Measurements from ENCODE around the gene SMIM13. TPM values are rescaled to one million over a fixed set of nuclear protein-coding genes. Genes with fewer than 3 reads are reported as not detected.
A peak's percentile ranks its signal among the peaks of the same experiment; 100 is the strongest.
"Not testable (repeated sequence)": the region's sequence is repeated elsewhere in the genome, so short reads cannot be mapped to it uniquely, and the experiment has no call there.

SMIM13 gene
- total RNA-seq, 1 donor from 2014 or later = 36.8 TPM

DNA sequence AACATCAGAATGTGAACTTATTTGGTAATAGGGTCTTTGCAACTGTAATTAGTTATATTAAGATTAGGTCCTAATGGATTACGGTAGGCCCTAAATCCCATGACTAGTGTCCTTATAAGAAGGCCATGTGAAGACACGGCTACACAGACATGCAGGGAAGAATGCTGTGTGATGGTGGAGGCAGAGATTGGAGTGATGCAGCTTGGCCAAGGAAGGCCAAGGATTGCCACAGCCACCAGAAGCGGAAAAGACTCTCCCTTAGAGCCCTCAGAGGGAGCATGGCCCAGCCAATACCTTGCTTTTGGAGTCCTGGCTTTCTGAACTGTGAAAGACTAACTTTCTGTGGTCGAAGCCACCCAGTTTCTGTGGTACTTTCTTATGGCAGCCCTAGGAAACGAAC lies 9.7 kb upstream of the SMIM13 start:
- no peak for DNase-seq (ENCODE audit: low spot score)

GRCh38 chr6:11085758-11086435 lies 7.7 kb upstream of the SMIM13 start:
- no peak for DNase-seq (ENCODE audit: low spot score)

- DNase-seq (ENCODE audit: low spot score) = not testable (repeated sequence)
These were observed 6.4 kb upstream of the SMIM13 start for GRCh38 chr6:11087141-11087812.

GRCh38 chr6:11089695-11090094 lies 3.9 kb upstream of the SMIM13 start:
- no peak for DNase-seq (ENCODE audit: low spot score)

DNA sequence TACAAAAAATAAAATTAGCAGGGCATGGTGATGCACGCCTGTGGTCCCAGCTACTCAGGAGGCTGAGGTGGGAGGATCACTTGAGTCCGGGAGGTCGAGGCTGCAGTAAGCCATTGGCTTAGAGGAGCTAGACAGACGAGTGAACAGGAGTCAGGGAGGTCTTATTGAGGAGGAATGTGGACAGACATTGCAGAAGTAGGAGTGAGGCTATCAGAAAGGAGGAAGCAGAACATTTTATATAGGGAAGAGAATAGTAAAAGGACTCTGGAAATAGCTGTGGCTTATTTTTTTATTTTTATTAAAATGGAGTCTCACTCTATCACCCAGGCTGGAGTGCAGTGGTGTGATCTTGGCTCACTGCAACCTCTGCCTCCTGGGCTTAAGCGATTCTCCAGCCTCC lies 2.5 kb upstream of the SMIM13 start:
- DNase-seq (ENCODE audit: low spot score) = not testable (repeated sequence)

DNA sequence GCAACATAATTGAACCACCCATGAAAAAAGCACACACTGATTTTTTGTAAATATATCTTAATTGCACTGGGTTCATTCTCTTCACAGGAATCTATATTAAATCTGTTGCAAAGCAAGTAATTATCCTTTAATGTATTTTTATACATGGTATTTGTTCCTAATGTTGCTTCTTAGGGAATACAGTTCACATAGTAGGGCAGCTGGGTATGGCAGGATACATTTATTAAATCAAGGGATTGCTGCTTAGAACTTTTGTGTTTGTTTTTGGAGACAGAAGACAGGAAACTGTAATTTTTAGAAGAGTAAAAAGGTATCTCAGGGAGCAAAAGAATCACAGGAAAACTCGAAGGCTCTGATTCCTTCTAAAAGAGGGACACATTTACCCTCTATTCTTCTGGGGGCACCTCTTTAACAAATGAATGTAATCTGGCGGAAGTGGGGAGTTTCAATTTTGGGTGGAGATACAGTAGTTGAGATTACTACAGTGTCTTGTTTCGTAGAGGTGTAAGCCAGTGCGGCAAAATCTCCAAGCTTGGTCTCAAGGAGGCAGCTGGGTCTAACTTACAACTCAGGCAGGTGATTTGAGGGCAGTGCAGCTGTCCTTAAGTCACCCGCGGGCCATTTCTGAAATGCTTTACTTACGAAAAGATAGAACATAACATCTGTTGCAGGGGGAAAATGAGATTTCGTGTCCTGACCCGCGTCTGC lies 812 bp upstream of the SMIM13 start:
- DNase-seq (ENCODE audit: low spot score) = no peak

GRCh38 chr6:11093376-11093625 lies 333 bp upstream of the SMIM13 start:
- DNase-seq (ENCODE audit: low spot score) = no peak

DNA sequence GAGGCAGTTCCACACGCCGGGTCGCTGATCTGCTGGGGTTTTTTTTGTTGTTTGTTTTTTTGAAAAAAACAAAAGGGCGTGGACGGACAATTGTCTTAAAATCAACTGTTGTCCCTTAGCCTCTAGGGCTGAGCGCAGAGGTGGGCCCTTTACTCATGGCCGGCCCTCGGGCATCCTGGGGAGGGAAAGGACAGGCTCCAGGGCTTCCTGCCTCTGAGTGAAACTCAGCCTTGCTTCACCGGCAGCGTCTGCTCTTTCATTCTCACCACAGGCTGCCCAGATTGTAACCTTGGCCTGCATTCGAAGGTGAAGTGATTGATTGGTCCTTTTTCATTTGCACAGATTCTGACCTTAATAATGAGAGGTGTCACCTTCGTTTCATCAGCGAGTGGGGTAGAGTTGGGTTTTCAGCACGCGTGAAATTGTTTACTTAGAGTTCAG lies 797 bp downstream of the SMIM13 start:
- peak; percentile 52 for DNase-seq (ENCODE audit: low spot score)

- DNase-seq (ENCODE audit: low spot score) = no peak
These were observed 1.3 kb downstream of the SMIM13 start for GRCh38 chr6:11094941-11095340.

GRCh38 chr6:11096109-11096508 lies 2.5 kb downstream of the SMIM13 start:
- peak; percentile 15 for DNase-seq (ENCODE audit: low spot score)

DNA sequence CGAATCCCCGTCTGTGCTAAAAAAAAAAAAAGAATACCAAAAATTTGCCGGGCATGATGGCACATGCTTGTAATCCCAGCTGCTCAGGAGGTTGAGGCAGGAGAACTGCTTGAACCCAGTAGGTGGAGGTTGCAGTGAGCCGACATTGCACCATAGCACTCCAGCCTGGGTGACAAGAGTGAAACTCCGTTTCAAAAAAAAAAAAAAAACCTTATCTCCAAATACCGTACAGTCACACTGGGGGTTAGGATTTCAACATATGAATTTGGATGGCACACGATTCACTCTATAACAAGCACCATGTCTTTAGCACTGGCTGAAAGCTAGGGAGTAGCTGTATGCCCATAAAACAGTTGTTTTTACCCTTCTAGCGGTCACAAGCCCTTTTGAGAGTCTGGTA lies 3.8 kb downstream of the SMIM13 start:
- no peak for DNase-seq (ENCODE audit: low spot score)

GRCh38 chr6:11098004-11098403 lies 4.4 kb downstream of the SMIM13 start:
- DNase-seq (ENCODE audit: low spot score) = no peak

- no peak for DNase-seq (ENCODE audit: low spot score)
These were observed 7.8 kb downstream of the SMIM13 start for GRCh38 chr6:11101417-11101816.

- DNase-seq (ENCODE audit: low spot score) = no peak
These were observed 9.4 kb downstream of the SMIM13 start for GRCh38 chr6:11103065-11103464.

GRCh38 chr6:11108726-11109125 lies 15.1 kb downstream of the SMIM13 start:
- DNase-seq (ENCODE audit: low spot score) = no peak

DNA sequence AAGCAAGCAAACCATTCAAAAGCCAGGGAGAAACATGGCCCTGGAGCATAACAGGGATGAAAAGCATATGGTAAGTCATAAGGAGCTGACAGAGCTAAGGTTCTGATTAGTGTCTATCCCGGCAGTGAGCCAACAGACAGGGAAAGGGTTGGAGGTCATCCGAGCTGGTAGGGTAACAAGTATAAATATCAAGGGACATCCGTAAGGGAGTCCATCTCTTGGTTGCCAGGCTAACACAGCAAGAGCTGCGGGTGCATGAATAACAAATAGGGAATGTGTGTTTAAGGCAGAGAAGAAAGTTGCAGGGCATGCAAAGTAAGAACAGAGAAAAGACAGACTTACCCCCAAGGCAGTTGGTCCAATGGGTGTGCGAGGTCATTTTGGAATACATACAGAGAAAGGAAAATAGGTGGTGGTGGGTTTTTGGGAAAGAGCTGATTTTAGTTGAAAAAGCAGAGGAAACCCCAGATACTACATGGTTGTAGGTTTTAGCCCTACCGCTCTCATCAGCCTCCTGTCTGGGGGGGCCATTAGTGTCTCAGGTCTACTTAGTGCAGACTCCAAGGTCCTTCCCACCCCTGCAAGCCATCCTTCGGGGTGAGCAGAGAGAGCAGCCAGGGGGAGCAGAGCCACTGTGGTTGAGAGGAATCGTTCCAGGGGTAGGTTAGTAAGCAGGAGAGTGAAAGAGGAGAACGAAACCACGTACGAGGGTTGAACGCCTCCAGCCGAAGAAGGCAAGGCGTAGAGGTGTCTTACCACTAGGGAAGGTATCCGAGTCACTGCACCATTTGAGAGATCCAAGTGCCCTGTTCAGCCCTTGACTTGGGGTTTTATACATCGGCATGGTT lies 17.5 kb downstream of the SMIM13 start, which contains the start of gene ERVFRD-1:
Gene ERVFRD-1, minus strand, starts transcription at position 805 of the 848 bp plus-strand sequence. CDS start 6,415 bp downstream, outside the sequence.
- no peak for DNase-seq (ENCODE audit: low spot score)

DNA sequence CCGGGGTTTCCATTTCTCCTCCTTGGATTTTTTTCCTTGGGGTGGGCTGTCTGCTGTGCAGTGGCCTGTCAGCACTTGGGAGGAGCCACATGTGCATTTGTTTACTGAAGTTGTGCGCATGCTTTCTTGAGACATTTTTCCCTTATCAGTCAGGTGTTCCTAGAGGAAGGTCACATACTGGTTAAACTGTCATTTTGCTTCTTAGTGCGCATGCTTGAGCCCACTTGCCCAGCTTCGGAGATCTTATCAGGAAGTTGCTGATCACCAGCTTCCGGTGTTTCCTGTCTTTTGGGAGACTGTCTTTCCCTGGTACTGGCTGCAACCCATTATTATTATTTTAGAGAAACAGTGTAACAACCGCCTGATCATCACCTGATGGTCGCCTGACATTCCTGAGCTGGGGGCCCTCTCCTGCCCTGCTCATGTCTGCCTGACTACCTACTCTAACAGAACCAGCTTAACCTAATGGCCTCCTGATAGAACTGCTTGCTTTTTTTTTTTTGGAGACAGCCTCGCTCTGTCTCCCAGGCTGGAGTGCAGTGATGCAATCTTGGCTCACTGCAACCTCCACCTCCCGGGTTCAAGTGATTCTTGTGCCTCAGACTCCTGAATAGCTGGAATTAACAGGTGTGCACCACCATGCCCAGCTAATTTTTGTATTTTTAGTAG lies 18.3 kb downstream of the SMIM13 start:
- DNase-seq (ENCODE audit: low spot score) = peak; percentile 5

DNA sequence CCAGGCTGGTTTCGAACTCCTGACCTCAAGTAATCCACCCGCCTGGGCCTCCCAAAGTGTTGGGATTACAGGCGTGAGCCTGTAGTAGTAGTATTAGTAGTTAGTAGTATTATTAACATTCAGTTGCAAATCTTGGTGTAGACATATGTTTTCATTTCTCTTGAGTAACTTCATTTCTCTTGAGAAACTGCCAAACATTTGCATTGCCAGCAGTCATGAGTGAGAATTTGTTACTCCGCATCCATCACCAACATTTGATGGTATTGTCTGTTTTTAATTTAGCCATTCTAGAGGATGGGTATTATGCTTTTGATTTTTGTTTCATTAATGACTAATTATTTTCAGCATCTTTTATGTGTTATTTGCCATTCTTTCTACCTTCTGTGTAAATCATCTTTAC lies 19.4 kb downstream of the SMIM13 start:
- DNase-seq (ENCODE audit: low spot score) = no peak

- not testable (repeated sequence) for DNase-seq (ENCODE audit: low spot score)
These were observed 22.3 kb downstream of the SMIM13 start for GRCh38 chr6:11115808-11116536.

- no peak for DNase-seq (ENCODE audit: low spot score)
These were observed 26.8 kb downstream of the SMIM13 start for GRCh38 chr6:11120271-11121005.

Data from umbilical cord (tissue), 2 donors.